Measurements from ENCODE around the gene UBE3D.

- TF ChIP-seq CTCF (IDR thresholded peaks at IDR 0.05) (no peak), POLR2A (IDR thresholded peaks at IDR 0.05) (no peak)
These were observed 110.6 kb downstream of the UBE3D start for GRCh38 chr6:82954937-82955577.

Measured in uterus (tissue), 2 donors.